ENCODE results near the gene TRIM47. TPM values are rescaled to one million over a fixed set of nuclear protein-coding genes. Genes with fewer than 3 reads are reported as not detected.

Gene TRIM47
- total and polyA plus RNA-seq, 2 of the 13 experiments (the other 11 are each of a cell fraction or from before 2014, with no cell fraction given), result 33.5 to 82.0 TPM

DNA sequence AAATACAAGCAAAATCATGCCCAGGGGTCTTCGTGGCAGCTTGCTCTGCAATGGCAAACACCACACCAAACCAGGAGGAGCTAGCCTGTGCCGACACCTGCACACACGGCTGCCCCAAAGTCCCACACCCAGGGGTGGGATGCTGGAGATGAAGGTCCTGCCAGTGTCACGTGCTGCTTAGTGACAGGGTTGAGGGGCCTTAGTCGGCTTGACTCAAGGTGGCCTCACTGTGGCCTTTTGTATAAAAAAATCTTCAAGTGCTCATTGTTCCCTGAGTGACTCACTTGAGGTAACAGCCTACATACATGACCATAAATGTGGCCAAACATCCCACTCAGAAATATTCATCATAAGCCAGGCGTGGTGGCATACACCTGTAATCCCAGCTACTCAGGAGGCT is 11.1 kb upstream of the TRIM47 start:
- DNase-seq (ENCODE audit: low spot score) (no peak), FAIRE-seq (no peak), ATAC-seq (no peak)
- TF ChIP-seq KDM2A (CRISPR knock-in tag; IDR thresholded peaks at IDR 0.05; ENCODE audit: borderline replicate concordance, low read depth) (no peak), ZFP62 (CRISPR knock-in tag; IDR thresholded peaks at IDR 0.05) (no peak), GATA4 (IDR thresholded peaks at IDR 0.05; ENCODE audit: borderline replicate concordance, low read depth) (no peak), SALL2 (CRISPR knock-in tag; IDR thresholded peaks at IDR 0.05) (no peak), KLF6 (CRISPR knock-in tag; IDR thresholded peaks at IDR 0.05) (no peak), XBP1 (CRISPR knock-in tag; IDR thresholded peaks at IDR 0.05) (no peak), HIVEP1 (CRISPR knock-in tag; IDR thresholded peaks at IDR 0.05) (peak; percentile 31; the same call in 1 of the 2 replicates)
- Histone ChIP-seq H4K20me1 (ENCODE audit: insufficient read depth, low read length) (no peaks in the 10 kb centered on the region), H3K79me2 (ENCODE audit: insufficient read depth, low read length) (no peaks in the 10 kb centered on the region), H3K4me2 (ENCODE audit: low read depth, low read length) (no peak overlapping the region), H3K27me3 (ENCODE audit: control insufficient read depth in 1 of 2, insufficient read depth in 2 of 2, low read length in 2 of 2) (no peaks in the 10 kb centered on the region), H2AFZ (ENCODE audit: low read length) (no peak overlapping the region), H3K9me3 (ENCODE audit: low read length) (no peaks in the 10 kb centered on the region), H3K9ac (ENCODE audit: insufficient read depth, low read depth, low read length) (no peak overlapping the region), H3K4me1 (ENCODE audit: insufficient read depth, low read length) (peaks cover 44% of the 10 kb centered on the region), H3K36me3 (replicated peaks in 1 of 2; ENCODE audit: control insufficient read depth in 1 of 2, insufficient read depth in 2 of 2, low read length in 2 of 2) (no peaks in the 10 kb centered on the region), H3K27ac (ENCODE audit: extremely low read length, insufficient read depth, low read length) (no peak overlapping the region), H3K4me3 (replicated peaks in 1 of 3; ENCODE audit: insufficient read depth in 1 of 3, low read depth in 2 of 3, low read length in 3 of 3) (no peak overlapping the region)
- ChIA-PET CTCF (ENCODE audit: low intra/inter-chr PET ratio, low total read pairs) (no interaction called here), POLR2A (interaction anchor here (1.8 to 12.9 kb wide), 5 partner anchors 9 to 89 kb away, joined by 5 to 423 read pairs (median 55); partner anchors contain the start of genes ACOX1, MRPL38, TEN1 and TRIM47)
- WGBS (ENCODE audit: low lambda C conversion rate), result 92% methylated on average over 6 of the region's 6 CpGs
- intact Hi-C loops (cut with micrococcal nuclease; ENCODE audit: unreplicated experiment) (no loop called here), in situ Hi-C loops (cut with HindIII; ENCODE audit: extremely low pct_ligation_motif_present, low pct_unique_long_range_greater_than_20kb) (no loop called here)
- BruUV-seq (replicated peaks), result TSS peak; percentile 42

DNA sequence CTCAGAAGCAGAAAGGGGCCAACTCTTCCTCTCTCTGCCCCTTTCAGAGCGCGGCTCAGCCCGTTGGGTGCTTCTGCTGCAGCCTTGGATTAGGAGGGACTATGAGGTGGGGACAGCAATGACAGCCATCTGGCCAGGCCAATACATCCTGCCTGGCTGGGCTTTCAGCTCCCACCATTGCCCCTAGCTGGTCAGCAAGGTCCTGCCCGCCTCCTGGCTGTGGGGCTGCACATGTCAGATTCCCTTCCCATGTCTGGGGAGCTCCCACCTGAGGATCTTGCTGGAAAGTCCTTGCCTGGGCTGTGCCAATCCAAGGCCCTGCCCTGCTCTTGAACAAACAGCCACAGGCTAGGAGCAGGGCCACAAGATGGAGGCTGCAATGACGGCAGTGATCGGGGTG is 10.1 kb upstream of the TRIM47 start:
- BruUV-seq (replicated peaks), result no TSS peak
- in situ Hi-C loops (cut with HindIII; ENCODE audit: extremely low pct_ligation_motif_present, low pct_unique_long_range_greater_than_20kb) (no loop called here), intact Hi-C loops (cut with micrococcal nuclease; ENCODE audit: unreplicated experiment) (no loop called here)
- 93% methylated on average over 6 of the region's 6 CpGs for WGBS (ENCODE audit: low lambda C conversion rate)
- no peak for DNase-seq (ENCODE audit: low spot score)
- H3K27ac ChIP-seq (ENCODE audit: extremely low read length, insufficient read depth, low read length), result no peak overlapping the region
- H3K9me3 ChIP-seq (ENCODE audit: low read length), result no peaks in the 10 kb centered on the region
- POLR2A ChIA-PET, result interaction anchor here (10.6 to 12.9 kb wide), 2 partner anchors 8 to 17 kb away, joined by 116 to 423 read pairs; partner anchors contain the start of gene TRIM47
- H3K9ac ChIP-seq (ENCODE audit: insufficient read depth, low read depth, low read length), result no peak overlapping the region
- CTCF ChIA-PET (ENCODE audit: low intra/inter-chr PET ratio, low total read pairs), result no interaction called here
- H2AFZ ChIP-seq (ENCODE audit: low read length), result no peak overlapping the region
- ATAC-seq, result no peak
- no peaks in the 10 kb centered on the region for H3K79me2 ChIP-seq (ENCODE audit: insufficient read depth, low read length)
- FAIRE-seq, result no peak
- no peaks in the 10 kb centered on the region for H3K27me3 ChIP-seq (ENCODE audit: control insufficient read depth in 1 of 2, insufficient read depth in 2 of 2, low read length in 2 of 2)
- H3K4me1 ChIP-seq (ENCODE audit: insufficient read depth, low read length), result peaks cover 35% of the 10 kb centered on the region
- H3K4me3 ChIP-seq (replicated peaks in 1 of 3; ENCODE audit: insufficient read depth in 1 of 3, low read depth in 2 of 3, low read length in 3 of 3), result no peak overlapping the region
- no peaks in the 10 kb centered on the region for H4K20me1 ChIP-seq (ENCODE audit: insufficient read depth, low read length)
- no peak overlapping the region for H3K4me2 ChIP-seq (ENCODE audit: low read depth, low read length)
- H3K36me3 ChIP-seq (replicated peaks in 1 of 2; ENCODE audit: control insufficient read depth in 1 of 2, insufficient read depth in 2 of 2, low read length in 2 of 2), result no peaks in the 10 kb centered on the region
- TF ChIP-seq ATF1 (CRISPR knock-in tag; IDR thresholded peaks at IDR 0.05) (no peak), TBX2 (CRISPR knock-in tag; IDR thresholded peaks at IDR 0.05; ENCODE audit: borderline replicate concordance) (no peak), PAF1 (CRISPR knock-in tag; IDR thresholded peaks at IDR 0.05) (peak; percentile 63; the same call in 1 of the 2 replicates), CEBPB (IDR thresholded peaks at IDR 0.05; ENCODE audit: borderline replicate concordance, low read depth, low read length) (no peak), THRA (CRISPR knock-in tag; IDR thresholded peaks at IDR 0.05; ENCODE audit: borderline replicate concordance) (no peak), PLRG1 (conservative IDR thresholded peaks at IDR 0.05) (no peak), MED13 (CRISPR knock-in tag; IDR thresholded peaks at IDR 0.05) (no peak), GABPB1 (CRISPR knock-in tag; IDR thresholded peaks at IDR 0.05) (no peak), KLF16 (CRISPR knock-in tag; IDR thresholded peaks at IDR 0.05) (no peak), MIER3 (CRISPR knock-in tag; IDR thresholded peaks at IDR 0.05; ENCODE audit: borderline replicate concordance) (no peak), SALL1 (CRISPR knock-in tag; IDR thresholded peaks at IDR 0.05) (no peak)
- TF ChIP-seq, protein P1, sequence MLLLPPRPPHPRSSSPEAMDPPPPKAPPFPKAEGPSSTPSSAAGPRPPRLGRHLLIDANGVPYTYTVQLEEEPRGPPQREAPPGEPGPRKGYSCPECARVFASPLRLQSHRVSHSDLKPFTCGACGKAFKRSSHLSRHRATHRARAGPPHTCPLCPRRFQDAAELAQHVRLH (CRISPR knock-in tag; IDR thresholded peaks at IDR 0.05; ENCODE audit: borderline replicate concordance, low read depth), result no peak
- TF ChIP-seq, protein P2, sequence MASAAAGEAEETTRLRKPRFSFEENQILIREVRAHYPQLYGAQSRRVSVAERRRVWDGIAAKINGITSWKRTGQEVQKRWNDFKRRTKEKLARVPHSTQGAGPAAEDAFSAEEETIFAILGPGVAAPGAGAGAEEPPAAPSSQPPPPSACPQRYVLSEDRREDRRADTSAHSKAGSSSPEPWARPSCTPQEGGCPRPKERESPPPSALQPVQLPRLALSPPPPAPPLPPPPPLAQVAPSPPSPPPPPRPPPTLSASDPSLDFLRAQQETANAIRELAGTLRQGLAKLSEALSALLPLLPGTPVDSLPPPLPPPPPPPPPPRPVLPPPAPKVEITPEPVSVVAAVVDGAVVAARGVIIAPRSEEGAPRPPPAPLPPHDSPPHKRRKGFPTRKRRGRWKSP (CRISPR knock-in tag; IDR thresholded peaks at IDR 0.05), result no peak

Measured in HepG2 (cell line).